ENCODE data around the gene ANO8.
A peak's percentile ranks its signal among the peaks of the same experiment; 100 is the strongest.
"Not testable (repeated sequence)": the region's sequence is repeated elsewhere in the genome, so short reads cannot be mapped to it uniquely, and the experiment has no call there.

The ANO8 gene, protein sequence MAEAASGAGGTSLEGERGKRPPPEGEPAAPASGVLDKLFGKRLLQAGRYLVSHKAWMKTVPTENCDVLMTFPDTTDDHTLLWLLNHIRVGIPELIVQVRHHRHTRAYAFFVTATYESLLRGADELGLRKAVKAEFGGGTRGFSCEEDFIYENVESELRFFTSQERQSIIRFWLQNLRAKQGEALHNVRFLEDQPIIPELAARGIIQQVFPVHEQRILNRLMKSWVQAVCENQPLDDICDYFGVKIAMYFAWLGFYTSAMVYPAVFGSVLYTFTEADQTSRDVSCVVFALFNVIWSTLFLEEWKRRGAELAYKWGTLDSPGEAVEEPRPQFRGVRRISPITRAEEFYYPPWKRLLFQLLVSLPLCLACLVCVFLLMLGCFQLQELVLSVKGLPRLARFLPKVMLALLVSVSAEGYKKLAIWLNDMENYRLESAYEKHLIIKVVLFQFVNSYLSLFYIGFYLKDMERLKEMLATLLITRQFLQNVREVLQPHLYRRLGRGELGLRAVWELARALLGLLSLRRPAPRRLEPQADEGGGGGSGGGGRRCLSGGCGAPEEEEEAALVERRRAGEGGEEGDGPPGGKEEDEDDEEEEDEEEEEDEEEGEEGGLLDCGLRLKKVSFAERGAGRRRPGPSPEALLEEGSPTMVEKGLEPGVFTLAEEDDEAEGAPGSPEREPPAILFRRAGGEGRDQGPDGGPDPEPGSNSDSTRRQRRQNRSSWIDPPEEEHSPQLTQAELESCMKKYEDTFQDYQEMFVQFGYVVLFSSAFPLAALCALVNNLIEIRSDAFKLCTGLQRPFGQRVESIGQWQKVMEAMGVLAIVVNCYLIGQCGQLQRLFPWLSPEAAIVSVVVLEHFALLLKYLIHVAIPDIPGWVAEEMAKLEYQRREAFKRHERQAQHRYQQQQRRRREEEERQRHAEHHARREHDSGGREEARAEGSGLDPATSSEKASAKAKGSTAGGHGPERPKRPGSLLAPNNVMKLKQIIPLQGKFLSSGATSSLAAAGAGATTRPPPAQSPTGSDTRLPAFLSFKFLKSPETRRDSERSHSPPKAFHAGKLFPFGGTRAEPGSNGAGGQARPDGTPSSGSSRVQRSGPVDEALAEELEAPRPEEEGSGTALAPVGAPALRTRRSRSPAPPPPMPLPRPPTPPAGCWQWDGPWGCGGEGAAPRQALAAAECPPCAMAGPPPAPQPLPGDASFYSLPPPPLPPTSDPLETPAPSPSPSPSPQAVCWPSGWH
- total RNA-seq = 4.0 to 13.7 (median 8.4) reads per million in 18 experiments

DNA sequence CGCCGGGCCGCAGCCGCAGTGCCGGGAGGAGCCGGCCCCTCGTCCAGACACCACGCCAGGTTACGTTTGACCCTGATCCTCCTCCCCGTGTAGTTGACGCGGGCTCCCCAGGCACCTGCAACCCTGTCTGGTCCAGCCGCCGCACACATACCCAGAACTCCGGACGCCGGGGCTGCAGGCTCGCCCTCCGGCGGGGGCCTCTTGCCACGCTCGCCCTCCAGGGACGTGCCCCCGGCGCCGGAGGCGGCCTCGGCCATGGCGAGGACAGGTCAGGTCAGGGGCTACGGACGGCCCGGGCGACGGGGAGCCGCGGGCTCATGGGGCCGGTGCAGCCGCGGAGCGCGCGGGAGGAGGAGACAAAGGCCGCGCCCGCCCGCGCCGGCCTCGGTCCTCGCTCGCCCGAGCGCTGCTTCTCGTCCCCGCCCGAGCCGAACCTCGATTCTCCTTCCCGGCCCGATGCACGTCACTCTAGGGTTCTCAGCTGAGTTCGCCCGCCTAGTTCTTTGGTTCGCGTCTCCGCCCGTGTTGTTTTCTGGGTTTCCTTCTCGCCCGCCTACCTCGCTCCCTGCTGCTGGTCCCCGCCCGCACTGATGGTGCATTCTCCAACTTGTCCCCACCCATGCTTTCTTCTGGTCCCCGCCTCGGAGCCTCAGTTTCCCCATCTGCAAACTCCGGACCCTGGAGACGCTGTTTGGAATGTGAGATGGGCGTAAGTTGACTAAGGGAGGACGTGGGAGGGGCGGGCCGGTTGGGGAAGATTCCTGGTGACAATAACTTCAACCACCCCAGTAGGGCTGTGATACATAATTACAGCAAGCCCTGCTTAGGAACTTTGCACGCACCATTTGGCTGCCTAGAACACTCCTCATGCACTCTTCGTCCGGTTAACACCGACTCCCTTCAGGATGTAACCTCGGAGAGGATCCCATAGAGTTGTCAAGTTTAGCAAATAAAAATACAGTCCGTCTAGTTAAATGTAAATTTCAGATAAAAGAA, at the start of gene ANO8:
Gene ANO8 (minus strand): TSS at position 442 of the 996 bp plus-strand sequence. CDS start 185 bp downstream, at position 257.
- DNase-seq = peak; percentile 97

DNA sequence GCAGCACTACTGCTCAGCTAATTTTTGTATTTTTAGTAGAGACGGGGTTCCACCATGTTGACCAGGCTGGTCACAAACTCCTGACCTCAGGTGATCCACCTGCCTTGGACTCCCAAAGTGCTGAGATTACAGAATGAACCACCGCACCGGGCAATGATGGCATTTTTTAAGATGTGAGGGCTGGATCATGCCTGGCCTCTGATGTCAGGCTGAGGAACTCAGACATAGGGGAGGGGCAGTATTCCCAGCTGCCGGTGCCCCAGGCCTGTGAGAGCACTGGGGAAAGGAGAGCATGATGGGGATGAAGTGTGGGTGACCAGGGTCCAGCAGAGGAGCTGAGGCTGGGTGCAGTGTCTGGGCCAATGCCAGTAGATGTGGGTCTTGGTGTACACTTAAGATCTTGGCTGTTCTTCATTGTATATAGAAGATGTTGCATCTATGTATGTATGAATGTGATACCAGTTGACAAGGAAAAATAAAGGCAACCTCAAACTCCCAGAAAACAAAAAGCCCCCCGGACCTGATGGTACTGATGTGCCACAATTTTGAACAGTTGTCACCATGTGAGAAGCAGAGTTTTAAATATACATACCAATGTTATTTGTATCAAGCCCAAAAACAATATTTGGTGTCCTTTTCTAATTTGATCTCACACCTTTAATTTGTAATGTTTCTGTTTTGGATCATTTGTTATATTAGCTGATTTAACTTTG, 45.9 kb upstream of the ANO8 start:
- DNase-seq = no peak

DNA sequence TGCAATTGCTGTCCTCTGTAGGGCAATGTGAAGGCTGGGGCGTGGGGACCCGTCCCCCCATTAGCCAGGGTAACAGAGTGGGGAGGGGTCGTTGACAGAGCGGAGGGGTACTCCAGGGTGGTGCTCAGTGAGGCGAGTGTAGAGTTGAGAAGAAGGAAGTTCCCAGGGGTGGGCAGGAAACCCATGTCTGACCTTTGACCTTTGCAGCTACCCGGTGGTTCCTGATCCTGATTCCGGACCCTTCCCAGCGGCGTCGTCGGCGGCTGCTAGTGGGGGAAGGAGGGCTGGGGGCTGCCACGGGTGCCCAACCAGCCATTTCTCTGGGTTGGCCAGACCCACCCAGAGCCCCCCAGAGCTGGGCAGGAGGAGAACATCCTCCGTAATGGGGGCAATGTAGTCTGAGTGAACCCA, 44.6 kb upstream of the ANO8 start:
- DNase-seq = peak; percentile 23 to 27

DNA sequence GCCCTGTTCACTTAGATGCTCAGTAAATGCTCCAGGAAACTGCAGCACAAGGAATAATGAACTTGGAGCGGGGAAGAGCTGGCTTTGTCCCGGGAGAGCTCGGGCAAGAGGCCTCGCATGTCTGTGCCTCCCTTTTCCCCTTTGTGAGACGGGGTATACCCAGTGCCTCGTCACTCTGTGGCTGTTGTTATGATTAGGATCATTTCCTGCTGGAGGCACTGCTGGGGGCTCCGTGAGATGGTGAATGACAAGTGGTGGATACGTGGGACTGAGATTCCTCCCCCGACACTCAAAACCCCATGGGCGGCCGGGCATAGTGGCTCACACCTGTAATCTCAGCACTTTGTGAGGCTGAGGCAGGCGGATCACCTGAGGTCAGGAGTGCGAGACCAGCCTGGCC, 43.6 kb upstream of the ANO8 start:
- DNase-seq = no peak

DNA sequence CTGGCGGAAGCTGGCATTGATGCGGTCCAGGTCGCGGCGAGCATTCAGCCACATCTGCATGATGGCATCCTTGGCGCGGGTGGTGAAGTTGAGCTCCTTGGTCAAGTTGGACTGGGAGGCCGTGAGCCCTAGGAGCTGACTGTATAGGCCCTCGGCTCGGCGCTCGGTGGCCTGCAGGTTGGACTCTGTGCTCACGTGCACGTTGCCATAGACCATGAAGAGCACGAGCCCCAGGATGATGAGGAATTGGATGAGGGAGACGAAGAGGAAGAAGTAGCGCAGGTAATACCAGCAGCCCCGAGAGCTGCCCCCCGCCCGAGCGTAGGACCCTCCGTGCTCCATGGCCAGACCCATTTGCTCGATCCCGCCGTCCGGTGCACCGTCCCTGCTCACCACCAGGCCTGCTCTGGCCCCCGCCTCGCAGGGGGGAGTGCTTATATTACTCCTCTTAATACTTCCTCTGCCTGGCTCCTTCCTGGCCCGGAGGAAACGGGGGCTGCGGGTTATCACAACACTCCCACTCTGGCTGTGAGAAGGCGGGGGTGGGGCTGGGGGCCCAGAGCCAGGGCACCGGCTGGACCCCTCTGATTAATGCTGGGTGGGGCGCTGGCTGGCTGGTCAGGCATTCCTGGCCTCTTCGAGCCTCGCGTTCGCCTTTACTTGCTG, 42.4 kb upstream of the ANO8 start, which contains the start of gene PLVAP:
Gene PLVAP (minus strand): TSS at position 408 of the 666 bp plus-strand sequence. CDS start 54 bp downstream, at position 354.
- DNase-seq = peak in 1 of 2 donors; percentile 29

DNA sequence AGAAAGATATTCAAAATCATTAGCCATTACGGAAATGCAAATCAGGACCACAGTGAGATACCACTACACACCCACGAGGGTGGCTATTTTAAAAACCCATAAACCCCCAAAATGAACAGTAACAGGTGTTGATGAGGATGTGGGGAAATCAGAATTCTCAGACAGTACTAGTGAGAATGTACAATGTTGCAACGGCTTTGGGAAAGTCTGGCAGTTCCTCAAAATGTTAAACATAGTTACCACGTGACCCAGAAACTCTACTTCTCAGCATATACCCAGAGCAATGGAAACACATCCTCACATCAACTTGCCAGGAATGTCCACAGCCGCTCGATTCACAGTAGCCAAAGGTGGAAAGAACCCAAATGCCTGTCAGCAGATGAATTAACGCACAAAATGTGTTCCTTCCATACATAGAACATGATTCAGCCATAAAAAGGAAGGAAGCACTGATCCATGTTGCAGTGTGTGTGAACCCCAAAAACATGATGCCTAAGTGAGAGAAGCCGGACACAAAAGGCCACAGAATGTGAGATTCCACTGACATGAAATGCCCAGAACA, 35.5 kb upstream of the ANO8 start:
- peak; percentile 79 to 80 for DNase-seq

DNA sequence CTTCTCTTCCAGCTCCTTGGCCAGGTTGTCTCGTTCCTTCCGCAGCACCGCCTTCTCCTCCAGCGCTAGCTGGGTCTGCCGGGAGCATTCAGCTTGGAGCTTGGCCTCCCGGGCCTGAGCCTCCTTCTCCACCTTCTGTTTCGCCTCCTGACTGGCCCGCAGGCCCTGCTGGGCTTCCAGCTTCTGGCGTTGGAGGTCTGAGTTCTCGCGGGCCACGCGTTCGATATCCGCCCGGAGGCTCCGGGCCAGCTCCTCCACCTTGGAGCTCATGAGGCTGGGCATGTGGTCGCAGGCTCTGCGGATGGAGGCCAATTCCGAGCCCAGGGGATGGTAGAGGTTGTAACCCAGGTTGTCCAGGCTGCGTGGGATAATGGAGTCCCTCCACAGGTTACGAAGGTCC, 30.7 kb upstream of the ANO8 start:
- no peak for DNase-seq

DNA sequence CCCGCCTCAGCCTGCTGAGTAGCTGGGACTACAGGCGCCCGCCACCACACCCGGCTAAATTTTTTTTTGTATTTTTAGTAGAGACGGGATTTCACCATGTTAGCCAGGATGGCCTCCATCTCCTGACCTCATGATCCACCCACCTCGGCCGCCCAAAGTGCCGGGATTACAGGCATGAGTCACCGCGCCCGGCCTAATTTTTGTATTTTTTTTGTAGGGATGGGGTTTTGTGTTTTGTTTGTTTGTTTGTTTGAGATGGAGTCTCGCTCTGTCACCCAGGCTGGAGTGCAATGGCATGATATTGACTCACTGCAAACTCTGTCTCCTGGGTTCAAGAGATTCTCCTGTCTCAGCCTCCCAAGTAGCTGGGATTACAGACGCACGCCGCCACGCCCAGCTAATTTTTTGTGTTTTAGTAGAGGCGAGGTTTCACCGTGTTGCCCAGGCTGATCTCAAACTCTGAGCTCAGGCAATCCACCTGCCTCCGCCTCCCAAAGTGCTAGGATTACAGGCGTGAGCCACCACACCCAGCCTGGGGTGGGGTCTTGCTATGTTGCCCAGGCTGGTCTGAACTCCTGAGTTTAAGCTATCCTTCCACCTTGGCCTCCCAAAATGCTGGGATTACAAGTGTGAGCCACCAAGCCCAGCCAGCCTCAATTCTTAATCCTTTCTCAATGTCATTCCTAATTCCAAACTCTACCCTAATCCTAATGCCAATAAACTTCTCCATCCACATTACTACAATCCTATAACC, 29.4 kb upstream of the ANO8 start:
- not testable (repeated sequence) for DNase-seq

DNA sequence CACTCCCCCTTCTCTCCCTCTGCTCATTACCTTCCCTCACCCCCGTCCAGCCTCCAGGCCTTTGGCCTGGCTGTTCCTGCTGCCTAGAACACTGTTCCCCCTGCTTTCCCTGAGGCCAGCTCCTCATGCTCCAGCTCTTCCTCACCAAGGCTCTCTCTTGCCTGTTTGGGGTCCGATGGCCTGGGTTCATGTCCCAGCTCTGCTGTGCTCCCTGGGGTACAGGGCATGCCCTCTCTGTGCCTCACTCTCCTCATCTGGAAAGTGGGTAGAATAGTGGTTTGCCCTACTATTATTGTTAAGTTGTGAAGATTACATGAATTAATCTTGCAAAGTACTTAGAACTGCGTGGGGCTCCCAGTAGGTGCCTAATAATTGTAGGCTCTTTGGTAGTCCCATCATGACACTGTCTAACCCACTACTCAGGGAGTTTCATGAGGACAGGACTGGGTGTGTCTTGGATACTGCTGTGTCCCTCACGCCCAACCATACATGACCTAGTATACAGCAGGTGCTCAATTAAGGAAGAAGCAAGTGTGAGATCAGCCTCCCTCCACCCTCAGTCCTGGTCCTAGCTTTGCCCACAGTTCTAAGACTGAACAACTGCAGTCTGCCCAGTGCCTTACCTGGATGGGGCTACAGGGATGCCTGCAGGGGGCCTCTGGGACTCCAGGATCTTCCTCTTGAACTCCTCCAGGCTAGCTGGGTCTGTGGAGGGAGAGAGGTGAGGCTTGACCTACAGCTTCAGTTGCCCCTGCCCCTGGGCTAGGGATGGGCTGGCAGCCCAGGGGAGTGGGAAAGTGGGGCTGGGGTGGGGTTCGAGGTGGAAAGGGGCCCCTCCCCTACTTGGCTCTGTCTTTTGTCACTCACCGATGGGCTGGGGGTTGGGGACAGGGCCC, 25.5 kb upstream of the ANO8 start:
- no peak for DNase-seq

DNA sequence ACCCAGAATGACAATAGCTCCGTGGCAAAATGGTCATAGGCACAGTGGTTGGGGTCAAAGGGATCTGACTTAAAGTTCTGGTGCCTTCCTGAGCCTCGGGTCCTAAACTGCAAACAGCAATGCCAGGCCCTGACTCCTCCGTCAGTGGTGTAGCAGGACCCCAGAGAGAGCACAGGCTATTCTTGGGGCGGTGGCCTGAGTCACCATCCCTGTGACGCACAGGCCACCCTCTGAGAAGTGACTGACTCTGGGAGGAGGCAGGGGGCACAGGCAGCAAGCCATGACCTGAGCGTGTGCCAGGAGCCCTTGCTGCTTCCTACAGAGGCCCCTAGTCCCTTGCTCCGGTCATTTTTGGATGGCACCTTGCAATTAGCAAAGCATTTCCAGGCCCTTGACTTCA, 23.7 kb upstream of the ANO8 start:
- no peak for DNase-seq

DNA sequence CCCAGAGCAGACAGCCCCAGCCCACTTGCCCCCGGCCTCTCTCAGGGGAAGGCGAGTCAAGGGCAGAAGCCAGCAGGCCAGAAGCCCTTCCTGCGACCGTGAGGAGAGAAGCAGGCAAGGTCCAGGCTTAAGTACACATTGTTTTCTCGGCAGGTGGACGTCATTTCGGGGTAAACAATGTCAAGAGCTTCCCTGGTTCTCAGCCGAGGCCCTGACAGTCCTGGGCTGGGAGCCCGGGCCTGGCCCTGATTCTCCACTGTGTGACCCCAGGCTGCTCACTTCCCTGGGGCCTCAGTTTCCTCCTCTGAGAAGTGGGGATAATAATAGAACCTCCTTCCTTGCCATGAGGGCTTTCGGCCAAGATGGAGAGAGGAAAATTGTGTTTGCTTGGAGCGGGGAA, 23.1 kb upstream of the ANO8 start:
- DNase-seq = no peak

DNA sequence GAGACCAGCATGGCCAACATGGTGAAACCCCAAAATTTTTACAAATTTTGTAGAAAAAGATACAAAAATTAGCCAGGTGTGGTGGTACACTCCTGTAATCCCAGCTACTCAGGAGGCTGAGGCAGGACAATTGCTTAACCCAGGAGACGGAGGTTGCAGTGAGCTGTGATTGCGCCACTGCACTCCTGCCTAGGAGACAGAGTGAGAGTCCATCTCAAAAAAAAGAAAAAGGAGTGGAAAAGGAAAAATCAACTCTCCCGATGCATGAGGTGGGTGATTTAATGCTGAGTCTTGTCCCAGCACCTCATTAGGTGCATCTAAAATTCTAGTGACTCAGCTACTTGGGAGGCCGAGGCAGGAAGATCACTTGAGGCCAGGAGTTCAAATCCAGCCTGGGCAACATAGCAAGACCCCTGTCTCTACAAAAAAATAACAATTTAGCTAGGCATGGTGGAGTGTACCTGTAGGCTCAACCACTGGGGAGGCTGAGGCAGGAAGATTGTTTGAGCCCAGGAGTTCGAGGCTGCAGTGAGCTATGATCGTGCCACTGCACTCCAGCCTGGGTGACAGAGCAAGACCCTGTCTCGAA, 22.5 kb upstream of the ANO8 start:
- no peak for DNase-seq

DNA sequence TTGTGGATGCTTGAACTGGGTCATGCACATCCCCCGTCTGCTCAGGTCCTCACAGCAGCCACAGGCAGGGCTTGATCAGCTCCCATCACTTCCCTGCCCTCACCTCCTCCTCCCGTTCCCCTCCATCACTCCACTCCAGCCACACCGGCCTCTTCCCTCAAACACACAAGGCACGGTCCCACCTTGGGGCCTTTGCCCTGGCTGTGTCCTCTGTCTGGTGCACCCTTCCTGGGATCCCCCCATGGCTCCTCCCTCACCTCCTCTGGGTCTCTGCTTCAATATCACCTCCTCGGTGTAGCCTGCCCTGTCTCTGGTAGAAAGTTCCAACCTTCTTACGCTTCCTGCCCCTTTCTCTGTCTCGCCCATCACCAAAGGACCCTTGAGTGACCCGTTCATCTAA, 18.7 kb upstream of the ANO8 start:
- DNase-seq = no peak

DNA sequence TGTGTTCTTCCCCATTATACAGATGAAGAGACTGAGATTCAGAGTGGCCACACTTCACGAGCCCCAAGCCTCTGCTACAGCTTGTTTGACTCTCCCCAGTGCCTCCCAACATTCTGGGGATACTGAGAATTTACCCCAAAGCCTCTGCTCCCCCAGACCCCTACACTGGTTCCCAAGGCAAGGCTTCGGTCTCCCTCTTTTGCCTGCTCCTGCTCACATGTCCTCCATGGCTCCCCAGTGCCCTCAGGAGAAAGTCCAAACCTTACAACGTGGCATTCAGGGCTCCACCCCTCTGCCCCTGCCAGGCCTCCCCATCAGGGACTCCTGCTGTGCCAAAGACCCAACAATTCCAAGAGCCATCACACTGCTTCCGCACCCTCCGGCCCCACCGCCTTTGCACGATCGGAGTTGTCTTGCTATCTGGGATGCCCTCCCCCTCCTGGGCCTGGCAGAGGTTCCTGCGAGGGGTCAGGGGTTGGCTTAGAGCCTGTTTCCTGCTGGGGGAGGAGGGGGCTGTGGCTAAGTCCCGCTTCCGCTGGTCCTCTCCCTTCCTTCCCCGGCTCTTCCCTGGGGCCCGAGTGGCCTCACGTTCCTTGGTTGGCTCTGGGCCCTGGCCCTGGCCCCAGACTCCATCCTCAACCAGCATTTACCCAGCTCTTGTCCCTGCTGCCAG, 18.1 kb upstream of the ANO8 start:
- no peak for DNase-seq

DNA sequence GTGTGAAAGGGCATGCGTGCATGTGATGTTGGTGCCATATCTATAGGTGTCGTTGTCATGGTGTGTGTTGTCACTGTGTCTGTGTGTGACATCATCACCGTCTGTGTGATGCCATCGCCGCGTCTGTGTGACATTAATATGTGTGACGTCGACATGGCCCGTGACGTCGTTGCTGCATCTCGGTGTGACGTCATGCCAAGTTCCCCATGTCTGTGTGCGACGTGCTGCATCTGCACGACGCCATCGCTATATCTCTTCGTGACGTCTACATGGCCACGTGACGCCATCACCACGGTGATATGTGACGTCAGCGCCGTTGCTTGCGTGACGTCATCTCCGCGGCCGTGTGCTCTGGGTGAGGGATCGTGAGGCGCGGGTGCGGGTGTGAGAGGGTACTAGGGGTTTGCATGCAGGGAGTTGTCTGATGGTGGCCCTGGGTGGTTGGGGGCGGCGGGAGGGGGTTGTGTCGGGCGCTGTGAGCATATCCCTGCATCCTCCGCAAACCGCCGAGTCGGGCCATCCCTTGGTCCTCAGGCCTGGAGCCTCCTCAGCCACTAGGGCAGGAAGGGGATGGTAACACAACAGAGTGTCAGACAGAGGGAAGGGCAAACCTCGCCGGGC, 17.3 kb upstream of the ANO8 start:
- DNase-seq = no peak

DNA sequence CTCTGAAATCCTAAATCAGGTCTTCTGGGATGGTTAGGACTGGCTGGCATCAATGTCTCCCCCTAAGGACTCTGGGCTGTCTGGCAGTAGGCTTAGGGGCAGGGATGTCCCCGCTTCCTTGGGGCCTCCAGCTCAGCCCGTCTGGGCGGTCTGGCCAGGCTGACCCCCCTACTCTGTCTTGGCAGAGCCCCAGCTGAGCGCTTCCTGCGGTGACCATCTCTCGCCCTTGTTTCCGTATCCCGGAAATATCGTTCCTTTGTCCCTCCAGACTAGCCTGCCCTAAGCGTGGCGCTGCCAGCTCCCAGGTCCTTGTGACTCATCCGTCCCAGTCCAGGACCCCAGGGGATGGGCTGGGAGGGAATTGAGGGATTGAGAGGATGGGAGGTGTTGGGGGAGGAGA, 14.0 kb upstream of the ANO8 start:
- DNase-seq = no peak

DNA sequence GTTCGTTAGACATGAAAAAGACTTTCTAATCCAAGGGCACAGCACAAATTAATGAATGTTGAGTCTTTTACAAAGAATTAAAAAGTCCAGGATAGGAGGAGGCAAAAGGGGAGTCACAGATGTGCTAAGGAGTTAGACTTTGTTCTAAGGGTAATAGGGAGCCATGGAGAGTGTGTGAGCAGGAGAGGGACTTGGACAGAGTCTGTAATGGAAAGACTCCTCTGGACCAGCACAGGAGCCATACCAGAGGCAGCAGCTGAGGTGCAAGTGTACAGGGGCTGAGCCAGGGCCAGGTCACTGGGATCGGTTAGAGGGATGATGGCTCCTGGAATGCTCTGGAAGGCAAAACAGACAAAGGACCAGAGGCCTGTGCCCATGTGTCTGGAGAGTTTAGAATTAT, 13.2 kb upstream of the ANO8 start:
- DNase-seq = no peak

Measured in inflammatory macrophage (primary cell).